ENCODE data around the gene AEBP2.
"Not testable (repeated sequence)": the region's sequence is repeated elsewhere in the genome, so short reads cannot be mapped to it uniquely, and the experiment has no call there.

The AEBP2 gene

GRCh38 chr12:19453961-19454360 is 14.7 kb downstream of the AEBP2 start:
- FAIRE-seq: no peak
- DNase-seq (ENCODE audit: insufficient read length, low spot score): no peak

- DNase-seq (ENCODE audit: insufficient read length, low spot score) (no peak), FAIRE-seq (no peak)
Observed at GRCh38 chr12:19454837-19455236, 15.5 kb downstream of the AEBP2 start.

DNA sequence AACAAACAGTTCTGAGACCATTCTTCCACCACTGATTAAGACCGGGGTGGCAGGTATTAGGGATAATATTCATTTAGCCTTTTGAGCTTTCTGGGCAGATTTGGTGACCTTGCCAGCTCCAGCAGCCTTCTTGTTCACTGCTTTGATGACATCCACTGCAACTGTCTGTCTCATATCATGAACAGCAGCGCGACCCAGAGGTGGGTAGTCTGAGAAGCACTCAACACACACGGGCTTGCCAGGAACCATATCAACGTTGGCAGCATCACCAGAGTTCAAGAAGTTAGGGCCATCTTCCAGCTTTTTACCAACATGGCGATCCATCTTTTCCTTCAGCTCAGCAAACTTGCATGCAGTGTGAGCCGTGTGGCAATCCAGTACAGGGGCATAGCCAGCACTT is 16.9 kb downstream of the AEBP2 start:
- DNase-seq (ENCODE audit: insufficient read length, low spot score) (no peak), FAIRE-seq (no peak)

DNA sequence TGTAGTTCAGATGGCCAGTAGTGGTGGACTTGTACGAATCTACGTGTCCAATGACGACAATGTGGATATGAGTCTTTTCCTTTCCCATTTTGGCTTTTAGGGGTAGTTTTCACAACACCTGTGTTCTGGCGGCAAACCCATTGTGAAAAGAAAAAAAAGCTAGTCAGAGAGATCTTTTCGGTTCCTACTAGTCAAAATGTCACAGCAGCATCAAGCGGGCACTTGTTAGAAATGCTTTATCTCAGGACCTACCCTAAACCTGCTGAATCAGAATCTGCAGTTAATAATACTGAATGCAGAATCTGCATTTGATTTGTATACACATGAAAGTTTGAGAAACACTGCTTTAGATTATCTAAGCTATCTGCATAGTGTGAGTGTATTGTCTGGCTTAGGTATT is 18.3 kb downstream of the AEBP2 start:
- DNase-seq (ENCODE audit: insufficient read length, low spot score): no peak
- no peak for FAIRE-seq

GRCh38 chr12:19458733-19459132 is 19.4 kb downstream of the AEBP2 start:
- no peak for FAIRE-seq

DNA sequence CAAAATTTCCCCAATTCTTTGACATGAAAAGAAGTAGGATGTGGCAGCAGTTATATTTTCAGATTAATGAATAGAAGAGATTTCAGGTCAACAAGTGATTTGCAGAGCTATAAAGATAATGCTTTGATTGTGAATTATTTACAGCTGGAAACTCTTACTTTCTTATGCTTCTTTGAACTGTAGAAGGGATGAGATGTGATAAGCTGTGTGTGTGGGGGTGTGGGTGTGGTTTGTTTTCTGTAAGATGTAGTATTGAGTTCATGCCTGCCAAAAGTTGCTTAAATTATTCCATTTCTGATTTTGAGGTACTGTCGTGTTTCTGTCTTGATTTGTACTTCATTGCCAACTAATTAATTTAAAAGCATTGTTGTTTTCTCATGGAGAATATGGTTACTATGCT is 22.7 kb downstream of the AEBP2 start:
- no peak for DNase-seq (ENCODE audit: insufficient read length, low spot score)
- no peak for FAIRE-seq

More at GRCh38 chr12:19458733-19459132, 19.4 kb downstream of the AEBP2 start:
- DNase-seq (ENCODE audit: insufficient read length, low spot score): no peak

DNA sequence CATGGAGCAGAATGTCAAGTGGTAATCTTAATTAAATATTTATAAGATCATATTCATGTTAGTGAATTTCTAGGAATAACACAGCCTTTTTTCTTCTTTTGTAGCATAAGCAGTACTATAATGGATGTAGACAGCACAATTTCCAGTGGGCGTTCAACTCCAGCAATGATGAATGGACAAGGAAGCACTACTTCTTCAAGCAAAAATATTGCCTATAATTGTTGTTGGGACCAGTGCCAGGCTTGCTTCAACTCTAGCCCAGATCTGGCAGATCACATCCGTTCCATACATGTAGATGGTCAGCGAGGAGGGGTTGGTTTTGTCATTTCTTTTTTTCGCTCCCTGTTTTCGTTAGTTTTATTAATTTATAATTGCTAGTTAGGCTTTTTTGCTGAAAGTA is 23.1 kb downstream of the AEBP2 start:
- DNase-seq (ENCODE audit: insufficient read length, low spot score) (no peak), FAIRE-seq (no peak)

DNA sequence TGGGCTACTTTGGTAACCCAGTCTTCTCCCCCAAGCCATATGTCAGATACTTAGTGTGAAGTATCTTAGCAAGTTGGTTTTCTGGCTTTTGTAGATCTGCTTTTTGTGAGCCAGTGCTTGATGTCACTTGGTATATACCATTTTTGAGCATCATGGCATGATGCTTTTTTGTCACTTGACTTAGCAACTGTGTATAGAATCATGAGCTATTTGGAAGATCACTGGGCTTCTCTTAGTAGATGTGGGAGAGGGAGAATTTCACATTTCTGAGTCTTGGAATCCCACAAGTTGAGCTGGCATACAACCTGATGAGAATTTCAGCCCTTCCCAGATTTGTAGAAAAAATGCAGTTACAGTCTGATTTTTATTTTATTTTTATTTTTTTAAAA is 24.9 kb downstream of the AEBP2 start:
- DNase-seq (ENCODE audit: insufficient read length, low spot score) (no peak), FAIRE-seq (no peak)

DNA sequence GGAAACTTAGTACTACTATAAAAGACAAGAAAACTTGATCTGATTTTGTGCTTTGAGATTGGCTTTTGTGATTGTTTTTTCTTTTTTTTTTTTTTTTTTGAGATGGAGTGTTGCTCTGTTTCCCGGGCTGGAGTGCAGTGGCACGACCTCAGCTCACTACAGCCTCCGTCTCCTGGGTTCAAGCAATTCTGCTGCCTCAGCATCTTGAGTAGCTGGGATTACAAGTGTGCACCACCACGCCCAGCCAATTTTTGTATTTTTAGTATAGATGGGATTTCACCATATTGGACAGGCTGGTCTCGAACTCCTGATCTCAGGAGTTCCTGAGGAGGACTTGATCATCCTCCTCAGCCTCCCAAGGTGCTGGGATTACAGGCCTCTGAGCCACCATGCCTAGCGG is 26.4 kb downstream of the AEBP2 start:
- FAIRE-seq (no peak), DNase-seq (ENCODE audit: insufficient read length, low spot score) (no peak)

DNA sequence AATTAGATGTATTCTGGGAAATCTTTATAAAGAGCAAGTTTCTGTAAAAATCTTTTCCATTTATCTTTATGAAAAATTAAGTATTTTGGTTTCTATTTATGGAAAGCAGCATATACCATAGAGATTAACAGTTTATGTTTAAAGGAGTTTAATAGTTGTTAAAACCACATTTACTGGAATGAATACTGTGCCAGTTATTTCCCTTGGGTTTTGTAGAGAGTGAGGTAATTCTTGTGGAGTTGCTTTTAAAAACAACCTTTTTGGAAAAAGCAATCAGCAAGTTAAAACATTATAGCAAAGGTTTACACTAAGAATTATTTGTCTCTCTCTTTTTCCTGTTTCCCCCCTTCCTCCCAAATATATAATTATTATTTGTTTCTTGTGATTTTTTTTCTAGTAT is 34.9 kb downstream of the AEBP2 start:
- DNase-seq (ENCODE audit: insufficient read length, low spot score) (no peak), FAIRE-seq (no peak)

DNA sequence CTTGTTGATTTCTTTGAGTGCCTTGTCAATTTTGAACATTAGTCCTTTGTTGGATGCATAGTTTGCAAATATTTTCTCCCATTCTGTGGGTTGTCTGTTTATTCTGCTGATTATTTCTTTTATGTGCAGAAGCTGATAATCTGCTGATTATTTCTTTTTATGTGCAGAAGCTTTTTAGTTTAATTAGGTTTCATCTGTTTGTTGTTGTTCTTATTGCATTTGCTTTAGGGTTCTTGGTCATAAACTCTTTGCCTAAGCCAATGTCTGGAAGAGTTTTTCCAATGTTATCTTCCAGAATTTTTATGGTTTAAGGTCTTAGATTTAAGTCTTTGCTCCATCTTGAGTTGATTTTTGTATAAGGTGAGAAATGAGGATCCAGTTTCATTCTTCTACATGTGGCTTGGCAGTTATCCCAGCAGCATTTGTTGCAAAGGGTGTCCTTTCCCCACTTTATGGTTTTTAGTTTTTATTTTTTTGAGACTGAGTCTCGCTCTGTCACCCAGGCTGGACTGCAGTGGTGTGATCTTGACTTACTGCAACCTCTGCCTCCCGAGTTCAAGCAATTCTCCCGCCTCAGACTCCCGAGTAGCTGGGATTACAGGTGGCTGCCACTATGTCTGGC is 36.7 kb downstream of the AEBP2 start:
- not testable (repeated sequence) for FAIRE-seq; DNase-seq (ENCODE audit: insufficient read length, low spot score)

- no peak for DNase-seq (ENCODE audit: insufficient read length, low spot score)
- FAIRE-seq: no peak
Observed at GRCh38 chr12:19477071-19477470, 37.8 kb downstream of the AEBP2 start.

- no peak for FAIRE-seq
- DNase-seq (ENCODE audit: insufficient read length, low spot score): no peak
Observed at GRCh38 chr12:19480459-19480858, 41.2 kb downstream of the AEBP2 start.

DNA sequence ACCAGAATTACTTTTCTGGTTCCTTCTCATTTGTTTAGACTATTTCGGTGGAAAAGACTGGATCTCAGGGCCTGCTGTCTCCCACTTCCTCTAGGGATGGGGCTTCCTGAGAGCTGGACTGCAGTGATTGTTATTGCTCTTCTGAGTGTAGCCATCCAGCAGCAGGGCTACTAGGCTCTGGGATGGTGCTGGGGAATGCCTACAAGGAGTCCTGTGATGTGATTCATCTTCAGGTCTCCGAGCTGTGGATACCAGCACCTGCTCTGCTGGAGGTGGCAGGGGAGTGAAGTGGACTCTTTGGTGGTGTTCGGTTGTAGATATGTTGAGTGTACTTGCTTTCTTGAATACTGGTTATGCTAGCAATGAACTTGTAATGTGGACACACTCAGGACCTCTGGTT is 42.7 kb downstream of the AEBP2 start:
- FAIRE-seq (no peak), DNase-seq (ENCODE audit: insufficient read length, low spot score) (no peak)

GRCh38 chr12:19482551-19483109 is 43.3 kb downstream of the AEBP2 start:
- FAIRE-seq: no peak
- no peak for DNase-seq (ENCODE audit: insufficient read length, low spot score)

DNA sequence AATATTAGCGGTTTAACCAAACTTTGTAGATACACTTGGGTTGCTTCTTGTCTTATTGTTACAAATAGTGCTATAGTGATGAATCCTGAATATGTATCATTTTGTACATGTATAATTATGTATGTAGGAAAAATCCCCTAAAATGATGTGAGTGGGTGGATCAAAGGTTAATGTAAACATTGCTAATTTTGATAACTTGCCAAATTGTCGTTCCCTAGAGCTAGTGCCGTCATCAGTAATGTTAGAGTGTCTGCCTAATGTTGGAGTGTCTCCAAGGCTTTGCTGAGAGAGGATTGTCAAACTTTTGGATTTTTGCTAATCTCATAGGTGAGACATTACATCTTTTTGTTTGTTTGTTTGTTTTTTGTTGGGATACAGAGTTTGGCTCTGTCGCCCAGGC is 44.4 kb downstream of the AEBP2 start:
- FAIRE-seq (no peak), DNase-seq (ENCODE audit: insufficient read length, low spot score) (no peak)

DNA sequence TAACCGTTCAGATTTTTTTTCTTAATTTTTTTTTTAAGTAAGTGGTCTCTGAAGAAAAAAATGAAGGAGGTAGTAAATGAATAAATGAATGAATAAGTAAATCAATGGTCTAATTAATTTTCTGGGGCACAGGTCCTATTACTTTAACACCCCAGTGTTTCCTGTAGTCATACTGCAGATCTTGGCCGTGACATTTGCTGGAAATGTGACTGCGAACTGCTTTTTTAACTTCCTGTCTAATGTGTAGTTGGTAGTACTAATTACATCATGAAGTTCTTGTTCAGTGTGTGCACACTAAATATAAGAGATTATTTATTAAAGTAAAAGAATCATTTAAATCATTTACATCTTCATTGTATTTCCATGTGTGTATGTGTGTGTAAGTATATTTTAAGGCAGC is 45.4 kb downstream of the AEBP2 start:
- no peak for DNase-seq (ENCODE audit: insufficient read length, low spot score)
- FAIRE-seq: no peak

GRCh38 chr12:19485240-19485639 is 45.9 kb downstream of the AEBP2 start:
- FAIRE-seq (no peak), DNase-seq (ENCODE audit: insufficient read length, low spot score) (no peak)

DNA sequence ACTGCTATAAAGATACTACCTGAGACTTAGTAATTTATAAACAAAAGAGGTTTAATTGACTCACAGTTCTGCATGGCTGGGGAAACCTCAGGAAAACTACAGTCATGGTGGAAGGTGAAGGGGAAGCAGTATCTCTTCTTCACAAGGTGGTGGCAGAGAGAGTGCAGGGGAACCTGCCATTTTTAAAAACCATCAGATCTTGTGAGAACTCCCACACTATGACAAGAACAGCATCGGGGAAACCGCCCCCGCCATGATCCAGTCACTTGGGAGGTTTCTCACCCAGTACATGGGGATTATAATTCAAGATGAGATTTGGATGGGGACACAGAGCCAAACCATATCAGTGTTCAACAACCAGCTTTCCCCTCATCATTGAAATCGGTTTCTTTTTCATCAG is 49.9 kb downstream of the AEBP2 start:
- FAIRE-seq: no peak

DNA sequence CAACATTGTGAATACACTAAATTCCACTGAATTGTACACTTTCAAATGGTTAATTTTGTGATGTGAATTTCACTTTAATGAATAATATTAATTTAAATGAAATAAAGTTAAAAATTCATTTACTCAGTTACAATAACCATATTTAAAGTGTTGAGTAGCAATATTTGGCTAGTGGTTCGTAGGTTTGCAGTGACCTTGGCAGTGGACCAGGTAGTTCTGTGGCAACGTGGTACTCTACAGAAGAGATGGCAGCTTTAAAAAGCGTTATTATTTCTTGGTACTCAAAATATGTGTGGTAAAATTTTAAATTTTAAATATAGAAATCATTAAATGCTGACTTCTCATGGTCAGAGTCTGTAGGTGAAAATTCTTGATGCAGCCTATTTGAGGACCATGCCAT is 51.6 kb downstream of the AEBP2 start:
- FAIRE-seq (no peak), DNase-seq (ENCODE audit: insufficient read length, low spot score) (no peak)

More for the DNA sequence above, 49.9 kb downstream of the AEBP2 start:
- no peak for DNase-seq (ENCODE audit: insufficient read length, low spot score)

DNA sequence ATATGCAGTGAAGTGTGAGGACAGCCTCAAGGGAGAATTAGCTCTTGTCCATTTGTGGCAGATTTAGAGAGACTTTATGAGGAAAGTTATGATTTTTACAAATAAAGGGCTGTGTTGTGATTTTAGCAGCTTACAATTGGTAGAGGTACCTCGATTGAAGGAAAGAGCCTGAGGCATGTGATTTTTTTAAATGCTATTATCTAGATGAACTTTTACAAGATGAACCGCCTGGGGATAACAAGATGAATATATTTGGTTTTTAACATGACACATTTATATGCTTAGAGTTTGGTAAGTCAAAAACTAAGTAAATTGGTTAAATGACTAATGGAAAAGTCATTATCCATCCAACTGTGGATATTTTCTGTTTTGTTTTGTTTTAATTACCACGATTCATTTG is 52.6 kb downstream of the AEBP2 start:
- FAIRE-seq (no peak), DNase-seq (ENCODE audit: insufficient read length, low spot score) (no peak)

- no peak for FAIRE-seq
- no peak for DNase-seq (ENCODE audit: insufficient read length, low spot score)
Observed at GRCh38 chr12:19496219-19496878, 57.1 kb downstream of the AEBP2 start.

Measured in HTR-8/SVneo (cell line).